GM21723 (cell line): ENCODE results near the gene HOXD11.

Experiments used
- ATAC-seq: cut with Tn5 transposase; IDR thresholded peaks from one replicate; pipeline ENCODE4 v1.9.1; 2021; ENCODE audit warnings: mild to moderate bottlenecking, moderate library complexity; ENCODE audit not compliant: unreplicated experiment

Gene HOXD11

GRCh38 chr2:176147210-176147799 is 40.2 kb downstream of the HOXD11 start:
- ATAC-seq = no peak

GRCh38 chr2:176147800-176148496 is 40.9 kb downstream of the HOXD11 start:
- ATAC-seq = no peak

- ATAC-seq = no peak
Measured at GRCh38 chr2:176148751-176149421, 41.8 kb downstream of the HOXD11 start.

GRCh38 chr2:176149481-176149938 is 42.4 kb downstream of the HOXD11 start:
- no peak for ATAC-seq

DNA sequence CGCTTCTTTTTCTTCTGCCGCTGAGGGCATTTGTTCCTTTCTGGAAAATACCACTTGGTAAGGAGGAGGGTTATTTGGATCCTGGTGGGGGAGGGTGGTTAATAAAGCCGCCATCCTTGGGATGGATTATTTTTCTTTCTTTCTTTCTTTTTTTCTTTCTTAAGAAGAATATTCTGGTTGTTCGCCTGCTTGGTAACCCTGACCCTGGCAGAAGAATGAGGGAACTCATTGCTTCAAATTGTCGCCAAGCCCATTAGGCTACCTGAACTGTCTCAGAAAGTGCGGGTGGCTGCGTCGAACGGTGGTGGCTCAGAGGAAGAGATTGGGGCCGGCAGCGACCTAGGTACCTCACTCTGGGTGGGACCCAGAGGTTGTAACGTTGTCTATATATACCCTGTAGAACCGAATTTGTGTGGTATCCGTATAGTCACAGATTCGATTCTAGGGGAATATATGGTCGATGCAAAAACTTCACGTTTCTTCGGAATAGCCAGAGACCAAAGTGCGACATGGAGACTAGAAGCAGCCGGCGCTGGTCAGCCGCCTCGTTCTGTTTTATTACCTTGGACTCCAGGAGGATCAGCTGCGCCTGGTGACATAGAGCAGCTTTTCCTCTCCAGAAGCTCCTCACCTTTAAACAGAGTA is 43.0 kb downstream of the HOXD11 start:
- ATAC-seq = no peak

DNA sequence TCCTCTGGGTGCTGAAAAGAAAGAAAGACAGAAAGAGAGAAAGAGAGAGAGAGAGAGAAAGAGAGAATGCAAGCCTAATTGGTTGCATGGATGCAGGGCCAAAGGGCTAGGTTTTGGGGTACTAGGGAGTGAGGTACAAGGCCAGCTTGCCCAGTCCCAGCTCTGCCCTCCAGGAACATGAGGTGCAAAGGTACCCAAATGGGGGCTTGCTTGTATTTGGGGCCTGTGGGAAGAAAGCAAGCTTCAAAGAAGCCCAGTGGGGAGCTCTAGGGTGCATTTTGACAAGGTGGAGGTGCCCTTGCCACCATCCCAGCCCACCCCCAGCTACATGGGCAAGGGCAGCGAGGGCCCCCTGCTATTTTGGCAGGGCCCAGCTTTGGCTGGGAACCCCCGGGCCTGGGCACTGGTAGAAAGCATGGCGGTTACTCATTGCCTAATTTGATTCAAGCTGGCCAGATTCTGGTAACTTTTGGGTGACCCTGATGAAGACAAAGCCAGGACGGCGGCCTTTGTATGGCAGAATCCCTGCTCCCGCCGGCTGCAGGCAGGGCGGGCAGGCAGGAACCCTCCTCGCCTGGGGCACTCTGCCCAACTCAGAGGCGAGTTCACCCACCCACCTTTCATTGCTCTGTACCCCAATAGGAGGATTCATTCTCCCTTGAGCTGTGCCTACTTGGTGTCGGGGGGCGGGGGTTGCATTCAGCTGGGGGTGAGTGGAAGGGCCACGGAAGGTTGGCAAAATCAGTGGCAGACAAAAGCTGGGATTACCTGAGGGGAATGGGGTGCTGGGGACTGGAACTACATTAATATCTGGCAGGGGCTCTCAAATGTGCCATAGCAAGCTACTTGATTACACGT is 43.7 kb downstream of the HOXD11 start:
- ATAC-seq = no peak

GRCh38 chr2:176151442-176152287 is 44.6 kb downstream of the HOXD11 start, which contains the start of gene HOXD4:
Gene HOXD4, plus strand, starts transcription at chr2:176151550. Its CDS starts 84 bp downstream, at chr2:176151634.
- ATAC-seq = no peak

- ATAC-seq = no peak
Measured at GRCh38 chr2:176152350-176153181, 45.5 kb downstream of the HOXD11 start.

DNA sequence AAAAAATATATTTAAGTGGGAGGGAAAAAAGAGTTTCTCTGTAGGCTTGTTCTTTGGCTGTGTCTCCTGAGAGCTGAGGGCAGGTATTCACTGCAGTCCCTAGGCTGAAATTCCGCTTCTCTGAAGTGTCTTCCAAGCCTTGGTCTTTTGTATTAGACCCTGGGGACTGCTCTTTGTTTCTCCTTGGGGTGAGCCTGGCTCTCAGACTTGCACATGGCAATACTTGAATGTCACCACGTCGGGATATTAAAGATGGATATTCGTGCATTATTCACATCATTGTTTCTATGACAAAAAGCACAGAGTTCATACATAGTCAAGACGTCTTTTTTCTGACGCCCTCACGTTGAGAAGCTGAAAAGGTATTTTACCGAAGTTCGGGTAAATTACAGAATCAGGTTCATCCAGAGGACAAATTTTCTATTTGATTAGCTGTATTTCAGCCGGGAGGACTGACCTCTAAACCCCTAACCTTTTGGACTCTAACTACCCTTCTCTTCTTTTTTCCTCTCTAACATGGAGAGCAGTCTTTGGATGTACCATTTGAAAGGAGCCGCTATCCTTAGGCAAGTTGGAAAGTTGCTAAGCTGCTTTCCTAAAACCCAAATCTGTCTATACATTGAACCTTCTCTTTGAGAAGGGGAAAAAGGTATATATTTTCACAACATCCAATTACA is 47.6 kb downstream of the HOXD11 start:
- no peak for ATAC-seq

DNA sequence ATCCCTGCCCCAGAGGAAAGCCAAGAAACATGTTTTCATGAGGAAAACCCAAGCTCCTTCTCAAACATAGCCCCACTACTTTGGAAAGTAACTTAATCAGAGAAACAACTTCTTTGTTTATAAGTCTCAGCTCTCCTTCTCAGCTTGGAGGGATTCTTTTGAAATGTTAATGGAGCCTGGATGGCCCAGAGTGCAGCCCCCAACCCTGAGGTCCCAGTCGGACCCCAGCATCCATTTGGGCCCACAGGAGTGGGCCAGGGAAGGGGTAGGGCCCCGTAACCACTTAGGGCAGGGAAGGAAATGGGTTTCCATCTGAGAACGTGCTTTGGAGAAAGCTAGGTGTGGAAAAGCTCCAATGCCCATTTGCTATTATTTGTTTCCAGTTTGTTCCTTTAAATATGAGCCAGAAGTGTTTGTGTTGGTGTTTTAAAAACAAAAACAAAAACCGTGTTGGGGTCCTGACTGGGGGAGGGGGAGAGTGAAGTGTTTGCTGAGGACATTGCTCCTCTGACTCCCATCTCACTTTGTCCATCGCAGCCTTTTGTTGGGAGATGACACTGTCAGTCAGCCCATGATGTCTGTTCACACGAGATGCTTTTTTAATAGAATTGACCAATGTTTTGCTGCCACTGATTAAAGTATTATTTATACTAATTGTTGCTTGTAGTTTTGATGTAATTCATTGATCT is 48.4 kb downstream of the HOXD11 start:
- ATAC-seq = no peak

GRCh38 chr2:176156301-176156806 is 49.3 kb downstream of the HOXD11 start:
- no peak for ATAC-seq

DNA sequence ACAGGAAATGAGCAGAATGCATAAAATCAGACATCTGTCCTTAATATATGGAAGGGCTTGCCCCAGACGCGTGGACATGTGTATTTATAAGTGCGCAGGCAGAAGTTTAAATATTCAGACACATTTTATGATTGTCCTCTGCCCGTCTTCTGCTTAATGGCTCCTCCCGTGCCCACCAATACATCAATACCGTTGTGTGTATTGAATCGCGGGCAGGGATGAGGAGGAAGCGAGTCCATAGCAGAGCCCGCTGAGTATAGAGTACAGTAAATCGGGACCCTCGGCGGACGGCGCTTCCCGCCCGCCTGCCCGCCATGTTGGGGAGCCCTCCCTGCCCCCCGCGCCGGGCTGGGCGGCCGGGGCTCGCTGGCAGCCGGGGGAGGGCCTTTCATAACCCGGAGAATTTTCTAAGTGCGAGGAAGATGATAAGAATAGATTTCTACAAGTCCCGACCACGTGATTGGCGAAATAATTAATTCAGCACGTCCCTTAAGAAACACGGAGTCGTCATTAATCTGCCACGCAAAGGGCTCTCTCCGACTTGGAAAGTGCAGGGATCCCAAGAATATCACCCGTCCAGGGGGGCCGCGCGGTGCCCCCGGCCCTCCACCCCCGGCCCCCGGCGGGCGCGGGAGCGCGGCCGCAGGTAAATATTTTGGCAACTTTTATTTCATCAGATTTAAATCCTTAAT is 49.9 kb downstream of the HOXD11 start, which contains the start of gene HOXD3:
Gene HOXD3, plus strand, starts transcription at position 501 of the 692 bp plus-strand sequence. CDS start 11,808 bp downstream, outside the sequence.
- ATAC-seq = no peak

DNA sequence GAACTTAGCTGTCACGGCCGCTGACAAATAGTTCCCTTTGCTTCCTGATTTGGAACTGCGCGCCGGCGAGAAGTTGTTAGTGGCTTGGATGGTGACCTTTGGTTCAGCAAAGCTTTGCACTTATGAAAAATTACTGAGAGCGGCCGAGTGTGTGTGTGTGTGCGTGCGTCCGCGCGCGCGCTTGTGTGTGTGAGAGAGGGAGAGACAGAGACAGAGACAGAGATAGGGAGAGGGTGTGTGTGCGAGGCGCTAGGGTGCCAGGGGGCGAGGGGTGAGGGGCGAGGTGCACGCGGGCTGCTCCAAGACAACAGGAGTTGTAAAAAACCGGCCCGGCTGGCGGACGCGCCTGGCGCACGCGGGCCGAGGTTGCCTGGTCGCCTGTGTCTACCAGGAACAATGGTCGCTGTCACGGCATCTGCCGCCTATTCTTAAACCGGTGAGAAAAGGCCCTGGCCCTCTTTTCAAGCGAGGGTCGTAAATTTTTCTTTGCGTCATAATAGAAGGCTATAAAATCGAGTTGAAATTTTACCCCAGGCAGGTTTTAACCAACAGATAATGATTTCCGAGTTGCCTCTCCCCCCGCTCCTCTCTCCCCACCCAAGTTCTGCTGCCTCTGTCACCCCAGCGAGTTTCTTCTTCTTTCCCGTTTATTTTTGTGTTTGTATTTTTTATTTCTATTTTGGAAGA is 50.6 kb downstream of the HOXD11 start:
- no peak for ATAC-seq

GRCh38 chr2:176158186-176158591 is 51.1 kb downstream of the HOXD11 start:
- no peak for ATAC-seq

DNA sequence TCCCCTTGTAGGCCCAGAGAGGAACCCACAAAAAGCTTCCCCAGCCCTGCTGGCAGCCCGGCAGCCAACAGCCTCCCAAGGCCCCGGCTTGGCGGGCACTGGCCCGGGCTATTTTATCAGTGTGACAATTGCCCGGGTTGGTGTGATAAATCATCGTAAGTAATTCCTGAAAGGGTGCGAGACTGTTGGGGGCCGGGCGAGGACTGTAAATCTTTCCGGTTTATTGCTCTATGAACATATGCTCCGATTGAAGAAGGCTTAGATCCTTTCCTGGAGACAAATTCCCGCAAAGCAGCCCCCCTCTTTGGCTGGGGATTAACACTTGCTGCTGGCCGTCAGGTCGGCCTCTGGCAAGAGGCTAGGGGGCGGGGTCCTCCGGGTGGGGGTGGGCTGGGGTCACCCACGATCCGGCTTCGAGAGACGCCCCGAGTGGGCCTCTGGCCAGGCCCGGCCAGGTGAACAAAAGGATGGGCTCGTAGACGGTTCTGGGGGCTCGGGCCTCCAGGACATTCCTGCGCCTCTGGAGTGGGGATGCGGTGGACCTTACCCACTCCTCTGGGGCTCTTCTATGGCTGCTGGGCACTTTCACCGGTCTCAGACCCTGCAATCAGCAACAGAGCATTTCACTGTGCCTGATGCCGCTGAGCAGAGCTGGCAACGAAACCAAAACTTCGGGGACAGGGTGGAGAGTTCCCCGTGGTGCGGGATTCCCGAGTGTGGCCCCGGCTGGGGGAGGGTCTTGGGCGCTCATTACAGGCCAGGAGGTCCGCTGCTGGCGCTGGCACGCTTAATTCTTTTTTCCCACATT is 52.0 kb downstream of the HOXD11 start:
- no peak for ATAC-seq
